ENCODE measurements around the gene TMEM266. TPM values are rescaled to one million over a fixed set of nuclear protein-coding genes. Genes with fewer than 3 reads are reported as not detected.

Gene TMEM266
- total and polyA plus RNA-seq, 2 of the 4 experiments (the other 2 are of a cell fraction): not detected

DNA sequence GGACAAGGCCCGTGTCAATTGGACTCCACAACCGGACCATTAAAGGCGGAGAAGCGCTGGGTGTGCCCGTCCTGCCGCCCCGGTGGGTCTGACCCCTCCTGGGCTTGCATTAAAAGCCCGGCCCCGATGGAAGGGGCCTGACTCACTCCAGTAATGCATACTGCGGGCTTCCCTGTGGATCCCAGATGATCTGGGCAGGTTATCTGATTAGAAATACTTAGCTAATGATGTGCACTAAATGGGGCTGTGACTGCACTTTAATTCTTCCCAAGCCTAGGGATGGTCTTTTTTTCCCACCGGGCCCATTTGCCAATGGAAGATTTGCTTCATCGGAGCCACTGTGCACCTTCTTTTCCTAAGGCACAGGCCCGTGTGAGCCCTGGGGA is 124.9 kb downstream of the TMEM266 start:
- H3K9me1 ChIP-seq (ENCODE audit: insufficient read depth, low read length): peaks cover 26% of the 10 kb centered on the region
- no peak overlapping the region for H2BK120ac ChIP-seq (ENCODE audit: low read depth, low read length)
- H3K56ac ChIP-seq (ENCODE audit: extremely low read depth, insufficient read depth, low read length): no peak overlapping the region
- no peaks in the 10 kb centered on the region for H4K20me1 ChIP-seq (ENCODE audit: insufficient read depth, low read length)
- H3K79me1 ChIP-seq (ENCODE audit: low read depth in 1 of 2, low read length in 2 of 2): no peaks in the 10 kb centered on the region
- dilution Hi-C loops (cut with HindIII; ENCODE audit: low sequenced_read_pairs, unreplicated experiment): no loop called here
- no peak overlapping the region for H2AK9ac ChIP-seq (replicated peaks; ENCODE audit: low read depth, low read length, poor library complexity)
- TF ChIP-seq CEBPB (IDR thresholded peaks at IDR 0.05; ENCODE audit: low read depth, low read length) (no peak), RCOR1 (IDR thresholded peaks at IDR 0.05; ENCODE audit: insufficient replicate concordance, low read length) (no peak), RAD21 (IDR thresholded peaks at IDR 0.05; ENCODE audit: low read length) (no peak)
- H4K5ac ChIP-seq (ENCODE audit: low read depth, low read length): no peak overlapping the region
- POLR2A ChIA-PET (ENCODE audit: unreplicated experiment): no interaction called here
- WGBS, 2 experiments (ENCODE audit: extremely low coverage in 2 of 2, insufficient read length in 1 of 2): 89% methylated on average over 6 of the region's 13 CpGs; no CpG with 5 or more reads in 1 of the 2 experiments
- no peak overlapping the region for H2AFZ ChIP-seq (replicated peaks; ENCODE audit: low read length, poor library complexity)
- H3K4me1 ChIP-seq (ENCODE audit: control insufficient read depth, insufficient read depth, low read length): peaks cover 8% of the 10 kb centered on the region
- H4K91ac ChIP-seq (ENCODE audit: insufficient read depth, low read depth, low read length): no peak overlapping the region
- no peaks in the 10 kb centered on the region for H3K9me3 ChIP-seq (ENCODE audit: control insufficient read depth, insufficient read depth, low read length)
- no peak overlapping the region for H3K18ac ChIP-seq (ENCODE audit: low read depth, low read length)
- no peak overlapping the region for H4K8ac ChIP-seq (ENCODE audit: low read depth in 2 of 2, low read length in 2 of 2)
- no peak overlapping the region for H2BK15ac ChIP-seq (ENCODE audit: low read depth, low read length)
- H2AK5ac ChIP-seq (ENCODE audit: low read depth, low read length): no peak overlapping the region; the same call in 1 of the 2 replicates
- no peak overlapping the region for H3K23ac ChIP-seq (ENCODE audit: low read depth, low read length)
- no peak overlapping the region for H2BK20ac ChIP-seq (ENCODE audit: low read depth, low read length)
- H3K4me2 ChIP-seq (ENCODE audit: low read depth, low read length): no peak overlapping the region
- CTCF ChIA-PET: interaction anchor here (1.6 kb wide), 1 partner anchor 29 kb away, joined by 4 read pairs; no protein-coding TSS in a partner anchor
- no peak overlapping the region for H3K4ac ChIP-seq (ENCODE audit: low read depth, low read length)
- H3K4me3 ChIP-seq (ENCODE audit: insufficient read depth, low read depth, low read length): no peak overlapping the region
- no peak overlapping the region for H3K14ac ChIP-seq (replicated peaks; ENCODE audit: low read depth, low read length)
- intact Hi-C loops (cut with micrococcal nuclease): no loop called here
- in situ Hi-C loops (cut with MboI; ENCODE audit: low sequenced_read_pairs): no loop called here
- BruUV-seq (replicated peaks): no TSS peak
- ATAC-seq (ENCODE audit: low read depth) (no peak), DNase-seq (no peak)
- H2BK5ac ChIP-seq (ENCODE audit: low read depth, low read length, poor library complexity, severe bottlenecking): no peak overlapping the region
- no peak overlapping the region for H3K9ac ChIP-seq (ENCODE audit: low read depth, low read length)
- H3K27ac ChIP-seq (ENCODE audit: insufficient read depth, low read length): no peak overlapping the region
- H3K27me3 ChIP-seq (ENCODE audit: control insufficient read depth, insufficient read depth, low read length): no peaks in the 10 kb centered on the region
- no peaks in the 10 kb centered on the region for H3K36me3 ChIP-seq (ENCODE audit: control insufficient read depth, insufficient read depth, low read length)
